SU-DHL-6 (cell line): ENCODE data around the gene NDUFS5.

Source experiments
- H2AFZ ChIP-seq: fragments of 200-600 bp; sonication (generic); 2 replicates; pipeline ENCODE4 v1.6.1; 2014; ENCODE audit warnings: low read depth, mild to moderate bottlenecking, moderate library complexity, mixed read lengths, antibody characterized with exemption, low read length; ENCODE audit not compliant: severe bottlenecking
- H3F3A ChIP-seq: fragments of 200-600 bp; shearing (Covaris generic); 2 replicates; pipeline ENCODE4 v1.6.0; 2016; ENCODE audit warnings: antibody characterized with exemption, mild to moderate bottlenecking; ENCODE audit not compliant: insufficient read depth
- H3K27ac ChIP-seq: fragments of 200-600 bp; sonication (generic); 2 replicates; pipeline ENCODE4 v1.5.1; 2016; ENCODE audit warnings: low read depth, mild to moderate bottlenecking, low read length, moderate library complexity, mixed read lengths
- H3K27me3 ChIP-seq: fragments of 200-600 bp; sonication (generic), shearing (Covaris generic); 2 replicates; pipeline ENCODE4 v1.6.0; 2014; ENCODE audit warnings: mild to moderate bottlenecking, low read length
- H3K36me3 ChIP-seq: fragments of 200-600 bp; sonication (generic); 2 replicates; pipeline ENCODE4 v1.6.1; 2014; ENCODE audit warnings: mild to moderate bottlenecking, low read length, mixed read lengths
- H3K4me2 ChIP-seq: fragments of 300-600, 200-600 bp; shearing (Covaris generic), sonication (generic); 2 replicates; pipeline ENCODE4 v1.6.0; 2014; ENCODE audit warnings: low read length, low read depth, mild to moderate bottlenecking; ENCODE audit not compliant: poor library complexity, severe bottlenecking
- H3K4me3 ChIP-seq: fragments of 200-600 bp; sonication (generic); 2 replicates; pipeline ENCODE4 v1.5.1; 2014; ENCODE audit warnings: antibody characterized with exemption, low read length, mild to moderate bottlenecking, mixed read lengths; ENCODE audit not compliant: insufficient read depth, poor library complexity, severe bottlenecking
- H3K79me2 ChIP-seq: fragments of 200-600 bp; sonication (generic); 2 replicates; pipeline ENCODE4 v1.6.1; 2014; ENCODE audit warnings: mild to moderate bottlenecking, low read length, moderate library complexity; ENCODE audit not compliant: insufficient read depth
- H3K9ac ChIP-seq: fragments of 200-600 bp; sonication (generic); 2 replicates; pipeline ENCODE4 v1.7.0; 2014; ENCODE audit warnings: mild to moderate bottlenecking, low read length
- H3K9me2 ChIP-seq: fragments of 200-600 bp; sonication (generic); replicated peaks from 2 replicates; pipeline ENCODE4 v1.6.1; 2014; ENCODE audit warnings: low read length; ENCODE audit not compliant: insufficient read depth
- H3K9me3 ChIP-seq: fragments of 200-600 bp; sonication (generic); 2 replicates; pipeline ENCODE4 v1.6.1; 2014; ENCODE audit warnings: low read length, mixed read lengths; ENCODE audit not compliant: insufficient read depth
- H4K20me1 ChIP-seq: fragments of 200-600 bp; sonication (generic); 2 replicates; pipeline ENCODE4 v1.6.1; 2014; ENCODE audit warnings: low read depth, mild to moderate bottlenecking, antibody characterized with exemption, low read length, moderate library complexity, mixed read lengths
- CTCF ChIP-seq: fragments of 200-600 bp; sonication (generic); IDR thresholded peaks from one replicate; pipeline ENCODE4 v1.5.1; 2017; ENCODE audit warnings: antibody characterized with exemption, mild to moderate bottlenecking, low read length, moderate library complexity; ENCODE audit not compliant: insufficient read depth, poor library complexity, severe bottlenecking
- EZH2phosphoT487 ChIP-seq: fragments of 200-600 bp; sonication (generic), shearing (Covaris generic); conservative IDR thresholded peaks from 2 replicates; pipeline ENCODE4 v1.6.1; 2018; ENCODE audit warnings: mild to moderate bottlenecking, antibody characterized with exemption, low read length, moderate library complexity, mixed read lengths

NDUFS5 gene

GRCh38 chr1:38989979-38990378 lies 36.2 kb upstream of the NDUFS5 start:
- TF ChIP-seq EZH2phosphoT487: no peak
- no peak for TF ChIP-seq CTCF
- peak overlapping the region; percentile 78 for H3K9ac ChIP-seq
- no peaks in the 10 kb centered on the region for H3K27me3 ChIP-seq
- H3K79me2 ChIP-seq: peaks cover 37% of the 10 kb centered on the region
- H4K20me1 ChIP-seq: peaks cover 11% of the 10 kb centered on the region; the same call in 1 of the 2 replicates
- 0 out of 2 replicates have a peak, but pooled peaks cover 18% of the 10 kb centered on the region for H3F3A ChIP-seq
- peak overlapping the region; percentile 76 for H3K4me2 ChIP-seq
- no peaks in the 10 kb centered on the region for H3K9me2 ChIP-seq
- H3K4me3 ChIP-seq: no peak overlapping the region
- peak overlapping the region; percentile 92 for H2AFZ ChIP-seq
- H3K9me3 ChIP-seq: no peaks in the 10 kb centered on the region
- H3K36me3 ChIP-seq: no peaks in the 10 kb centered on the region
- no peak overlapping the region; the same call in 1 of the 2 replicates for H3K27ac ChIP-seq

GRCh38 chr1:38990386-38990737 lies 35.8 kb upstream of the NDUFS5 start:
- H2AFZ ChIP-seq: peak overlapping the region; percentile 92
- peak overlapping the region; percentile 78 for H3K9ac ChIP-seq
- 0 out of 2 replicates have a peak, but pooled peaks cover 18% of the 10 kb centered on the region for H3F3A ChIP-seq
- TF ChIP-seq EZH2phosphoT487: no peak
- no peak for TF ChIP-seq CTCF
- no peaks in the 10 kb centered on the region for H3K9me3 ChIP-seq
- H3K4me2 ChIP-seq: peak overlapping the region; percentile 76
- H3K4me3 ChIP-seq: peak overlapping the region; percentile 55
- no peaks in the 10 kb centered on the region for H3K36me3 ChIP-seq
- H3K9me2 ChIP-seq: no peaks in the 10 kb centered on the region
- peaks cover 11% of the 10 kb centered on the region; the same call in 1 of the 2 replicates for H4K20me1 ChIP-seq
- no peaks in the 10 kb centered on the region for H3K27me3 ChIP-seq
- peak overlapping the region; percentile 34 for H3K27ac ChIP-seq
- H3K79me2 ChIP-seq: peaks cover 41% of the 10 kb centered on the region

- TF ChIP-seq EZH2phosphoT487 (no peak), CTCF (no peak)
- Histone ChIP-seq H3K9me2 (no peaks in the 10 kb centered on the region), H3K9me3 (no peaks in the 10 kb centered on the region), H3K36me3 (no peaks in the 10 kb centered on the region), H3K27ac (peak within 1 kb of the TSS; percentile 51), H3K9ac (peak within 1 kb of the TSS; percentile 78), H3K79me2 (peaks cover 46% of the 10 kb centered on the region), H2AFZ (peak within 1 kb of the TSS; percentile 92), H3K4me2 (peak within 1 kb of the TSS; percentile 82), H3K4me3 (peak within 1 kb of the TSS; percentile 97), H4K20me1 (peaks cover 11% of the 10 kb centered on the region; the same call in 1 of the 2 replicates), H3K27me3 (no peaks in the 10 kb centered on the region), H3F3A (0 out of 2 replicates have a peak, but pooled peaks cover 18% of the 10 kb centered on the region)
These were observed 35.2 kb upstream of the NDUFS5 start, which contains the start of gene AKIRIN1 for GRCh38 chr1:38990738-38991637. AKIRIN1 (plus strand) TSS chr1:38991276; CDS start chr1:38991381, 105 bp downstream.
